Neural crest cell (in vitro differentiated cells): ENCODE measurements around the gene NCOA3. TPM values are rescaled to one million over a fixed set of nuclear protein-coding genes. Genes with fewer than 3 reads are reported as not detected.

Source experiments
- DNase-seq: peaks from one replicate; pipeline ENCODE4 v3.0.0; 2021; ENCODE audit warnings: low read depth, mixed read lengths, low spot score
- H3K27ac Mint-ChIP-seq: one replicate; pipeline ENCODE4 v1.8.0; 2021; ENCODE audit warnings: mild to moderate bottlenecking, mixed read lengths; ENCODE audit not compliant: unreplicated experiment
- H3K27me3 Mint-ChIP-seq: 2 replicates; pipeline ENCODE4 v1.8.0; 2021; ENCODE audit warnings: low read depth, mild to moderate bottlenecking, mixed read lengths
- H3K36me3 Mint-ChIP-seq: 2 replicates; pipeline ENCODE4 v1.8.0; 2021; ENCODE audit warnings: low read depth, mild to moderate bottlenecking, mixed read lengths
- H3K4me1 Mint-ChIP-seq: 2 replicates; pipeline ENCODE4 v1.8.0; 2021; ENCODE audit warnings: mixed read lengths
- H3K4me3 Mint-ChIP-seq: one replicate; pipeline ENCODE4 v1.8.0; 2021; ENCODE audit warnings: mild to moderate bottlenecking, mixed read lengths
- H3K9me3 Mint-ChIP-seq: 2 replicates; pipeline ENCODE4 v1.8.0; 2021; ENCODE audit warnings: mixed read lengths
- total RNA-seq: library from RNA; stranded (reverse); gene quantifications from 2 replicates; pipeline ENCODE4 v1.2.1, GENCODE V29; 2021
- TF ChIP-seq, protein P1 (sequence below): fragments of 200-600 bp; sonication (generic); conservative IDR thresholded peaks from 2 replicates; pipeline ENCODE4 v1.5.0; 2021; ENCODE audit warnings: antibody characterized with exemption, mild to moderate bottlenecking

NCOA3 gene
- total RNA-seq, 1 donor from 2014 or later, result 25.7 TPM

DNA sequence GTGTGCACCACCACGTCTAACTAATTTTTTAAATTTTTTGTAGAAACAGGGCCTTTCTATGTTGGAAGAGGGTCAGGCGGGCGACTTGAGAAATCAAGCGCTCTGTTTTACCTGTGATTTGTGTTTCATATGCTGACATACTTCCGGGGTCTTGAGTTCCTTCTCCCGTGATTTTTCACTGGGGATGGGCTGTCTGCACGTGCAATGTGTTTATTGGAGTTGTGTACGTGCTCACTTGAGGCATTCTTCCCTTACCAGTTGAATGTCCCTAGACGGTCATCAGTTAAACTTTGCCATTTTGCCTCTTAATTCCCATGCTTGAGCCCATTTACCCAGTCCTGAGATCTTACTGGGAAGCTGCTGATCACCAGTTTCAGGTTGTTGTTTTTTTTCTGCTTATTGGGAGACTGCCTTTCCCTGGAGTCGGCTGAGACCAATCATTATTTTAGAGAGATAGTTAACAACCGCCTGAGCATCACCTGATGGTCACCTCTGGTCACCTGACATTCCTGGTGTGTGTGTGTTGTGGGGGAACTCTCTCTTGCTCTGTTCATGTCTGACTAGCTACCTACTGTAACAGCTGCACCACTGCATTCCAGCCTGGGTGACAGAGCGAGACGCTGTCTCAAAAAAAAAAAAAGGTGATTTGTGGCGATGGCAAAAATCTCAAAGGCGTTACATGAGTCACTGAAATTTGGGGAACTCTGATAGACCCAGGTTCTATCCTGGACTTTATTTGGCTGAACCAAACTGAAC lies 34.8 kb upstream of the NCOA3 start:
- Mint-ChIP-seq H3K36me3 (no peaks in the 10 kb centered on the region), H3K4me3 (no peak overlapping the region), H3K9me3 (no peaks in the 10 kb centered on the region), H3K4me1 (peaks cover 7% of the 10 kb centered on the region), H3K27ac (no peak overlapping the region), H3K27me3 (no peaks in the 10 kb centered on the region)
- TF ChIP-seq, protein P1, sequence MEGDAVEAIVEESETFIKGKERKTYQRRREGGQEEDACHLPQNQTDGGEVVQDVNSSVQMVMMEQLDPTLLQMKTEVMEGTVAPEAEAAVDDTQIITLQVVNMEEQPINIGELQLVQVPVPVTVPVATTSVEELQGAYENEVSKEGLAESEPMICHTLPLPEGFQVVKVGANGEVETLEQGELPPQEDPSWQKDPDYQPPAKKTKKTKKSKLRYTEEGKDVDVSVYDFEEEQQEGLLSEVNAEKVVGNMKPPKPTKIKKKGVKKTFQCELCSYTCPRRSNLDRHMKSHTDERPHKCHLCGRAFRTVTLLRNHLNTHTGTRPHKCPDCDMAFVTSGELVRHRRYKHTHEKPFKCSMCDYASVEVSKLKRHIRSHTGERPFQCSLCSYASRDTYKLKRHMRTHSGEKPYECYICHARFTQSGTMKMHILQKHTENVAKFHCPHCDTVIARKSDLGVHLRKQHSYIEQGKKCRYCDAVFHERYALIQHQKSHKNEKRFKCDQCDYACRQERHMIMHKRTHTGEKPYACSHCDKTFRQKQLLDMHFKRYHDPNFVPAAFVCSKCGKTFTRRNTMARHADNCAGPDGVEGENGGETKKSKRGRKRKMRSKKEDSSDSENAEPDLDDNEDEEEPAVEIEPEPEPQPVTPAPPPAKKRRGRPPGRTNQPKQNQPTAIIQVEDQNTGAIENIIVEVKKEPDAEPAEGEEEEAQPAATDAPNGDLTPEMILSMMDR, result no peak
- no peak for DNase-seq

DNA sequence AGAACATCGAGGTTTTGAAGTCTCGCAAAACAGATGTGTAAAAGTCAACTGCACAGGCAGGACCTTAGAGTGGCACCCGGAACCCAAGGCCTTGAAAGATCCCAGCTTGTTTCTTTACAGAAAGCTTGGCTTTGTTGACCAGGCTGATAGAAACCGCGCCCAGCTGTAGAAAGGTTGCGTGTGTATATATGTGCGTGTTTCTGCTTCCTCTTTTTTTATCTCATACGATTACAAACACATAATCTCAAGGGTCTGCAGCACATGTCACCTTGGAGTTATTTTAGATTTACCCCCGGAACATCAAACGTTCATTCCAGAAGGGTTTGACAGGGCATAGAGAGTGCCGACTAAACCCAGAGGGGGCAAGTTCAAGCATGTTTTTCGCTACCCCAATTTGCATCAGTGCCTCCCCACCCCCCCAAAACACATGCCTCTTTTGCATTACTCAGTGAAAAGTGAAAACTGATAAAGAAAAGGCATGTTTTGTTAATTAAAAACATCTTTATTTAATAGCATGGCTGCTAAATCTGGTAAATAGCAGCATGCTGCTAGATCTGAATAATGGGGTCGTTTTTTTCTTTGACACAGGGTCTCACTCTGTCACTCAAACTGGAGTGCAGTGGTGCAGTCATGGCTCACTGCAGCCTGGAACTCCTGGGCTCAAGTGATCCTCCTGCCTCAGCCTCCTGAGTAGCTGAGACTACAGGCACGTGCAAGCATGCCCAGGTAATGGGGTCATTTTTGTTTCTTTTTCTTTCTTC lies 33.2 kb upstream of the NCOA3 start:
- TF ChIP-seq, protein P1, result no peak
- H3K27ac Mint-ChIP-seq, result no peak overlapping the region

DNA sequence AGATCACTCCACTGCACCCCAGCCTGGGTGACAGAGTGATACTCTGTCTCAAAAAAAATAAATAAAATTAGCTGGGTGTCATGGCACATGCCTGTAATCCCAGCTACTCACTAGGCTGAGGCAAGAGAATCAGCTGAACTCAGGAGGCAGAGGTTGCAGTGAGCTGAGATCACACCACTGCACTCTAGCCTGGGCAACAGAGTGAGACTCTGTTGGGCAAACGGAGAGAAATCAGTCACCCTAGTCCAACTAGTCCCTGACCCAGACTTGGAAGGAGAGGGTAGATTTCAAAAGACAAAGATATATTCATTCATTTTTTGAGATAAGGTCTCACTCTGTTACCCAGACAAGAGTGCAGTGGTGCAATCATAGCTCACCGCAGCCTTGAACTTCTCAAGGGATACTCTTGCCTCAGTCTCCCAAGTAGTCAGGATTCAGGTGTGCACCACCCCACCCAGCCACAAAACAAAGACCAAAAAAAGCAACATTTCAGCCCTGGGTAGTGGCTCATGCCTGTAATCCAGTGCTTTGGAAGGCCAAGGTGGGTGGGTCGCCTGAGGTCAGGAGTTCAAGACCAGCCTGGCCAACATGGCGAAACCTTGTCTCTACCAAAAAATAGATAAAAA lies 26.2 kb upstream of the NCOA3 start:
- no peaks in the 10 kb centered on the region for H3K4me1 Mint-ChIP-seq
- no peaks in the 10 kb centered on the region for H3K36me3 Mint-ChIP-seq
- no peaks in the 10 kb centered on the region for H3K9me3 Mint-ChIP-seq
- H3K27me3 Mint-ChIP-seq, result no peaks in the 10 kb centered on the region
- no peak overlapping the region for H3K4me3 Mint-ChIP-seq
- peak overlapping the region; percentile 57 for H3K27ac Mint-ChIP-seq
- no peak for DNase-seq
- TF ChIP-seq, protein P1, result no peak

More for the DNA sequence above, 33.2 kb upstream of the NCOA3 start:
- H3K36me3 Mint-ChIP-seq, result no peaks in the 10 kb centered on the region
- H3K4me1 Mint-ChIP-seq, result peaks cover 7% of the 10 kb centered on the region
- H3K4me3 Mint-ChIP-seq, result no peak overlapping the region
- no peaks in the 10 kb centered on the region for H3K9me3 Mint-ChIP-seq
- no peaks in the 10 kb centered on the region for H3K27me3 Mint-ChIP-seq
- no peak for DNase-seq

DNA sequence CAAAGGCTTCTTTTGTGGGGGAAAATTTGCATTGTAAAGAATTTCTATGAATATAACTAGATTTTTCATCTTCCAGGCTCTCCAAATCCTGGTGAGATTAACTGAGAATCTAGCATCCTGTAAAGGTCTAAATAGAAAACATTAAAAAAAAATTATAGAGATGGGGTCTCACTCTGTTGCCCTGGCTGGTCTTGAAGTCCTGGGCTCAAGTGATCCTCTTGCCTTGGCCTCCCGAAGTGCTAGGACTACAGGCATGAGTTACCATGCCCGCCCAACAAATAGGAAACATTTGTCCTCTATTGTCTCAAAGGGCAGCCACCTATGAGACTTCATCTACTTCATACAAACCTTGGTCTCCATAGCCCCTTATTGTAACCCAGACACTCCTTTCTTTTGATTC lies 25.2 kb upstream of the NCOA3 start:
- Mint-ChIP-seq H3K9me3 (no peaks in the 10 kb centered on the region), H3K36me3 (no peaks in the 10 kb centered on the region), H3K27ac (no peak overlapping the region), H3K4me3 (no peak overlapping the region), H3K4me1 (no peaks in the 10 kb centered on the region), H3K27me3 (no peaks in the 10 kb centered on the region)
- DNase-seq, result no peak
- TF ChIP-seq, protein P1, result no peak

DNA sequence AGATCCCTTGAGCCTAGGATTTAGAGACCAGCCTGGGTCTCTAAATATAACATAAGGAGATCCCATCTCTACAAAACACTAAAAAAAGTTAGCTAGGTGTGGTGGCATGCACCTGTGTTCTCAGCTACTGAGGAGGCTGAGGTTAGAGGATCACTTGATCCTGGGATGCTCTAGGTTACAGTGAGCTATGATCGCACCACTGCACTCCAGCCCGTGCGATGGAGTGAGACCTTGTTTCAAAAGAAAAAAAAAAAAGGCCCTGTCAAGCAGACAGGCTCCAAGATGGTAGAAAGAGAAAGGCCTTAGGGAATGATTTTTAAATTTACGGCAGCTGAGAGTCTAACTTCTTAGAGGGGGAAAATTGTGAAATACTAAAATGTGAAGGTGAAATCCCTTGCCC lies 22.6 kb upstream of the NCOA3 start:
- Mint-ChIP-seq H3K4me3 (no peak overlapping the region), H3K27ac (no peak overlapping the region), H3K36me3 (no peaks in the 10 kb centered on the region), H3K9me3 (no peaks in the 10 kb centered on the region), H3K4me1 (no peaks in the 10 kb centered on the region), H3K27me3 (peaks cover 3% of the 10 kb centered on the region)
- TF ChIP-seq, protein P1, result no peak
- DNase-seq, result no peak
